SK-N-SH (cell line): ENCODE data around the gene NYAP2.

Experiments
- CHD2 ChIP-seq: fragments of 150-350 bp; IDR thresholded peaks from 2 replicates; pipeline ENCODE4 v1.6.1; 2018; ENCODE audit warnings: low read length; ENCODE audit not compliant: partially characterized antibody
- MXI1 ChIP-seq: IDR thresholded peaks from 2 replicates; pipeline ENCODE4 v1.6.1; 2012; ENCODE audit warnings: mild to moderate bottlenecking, low read depth, low read length, improper control_type of control experiment
- TF ChIP-seq, protein P1 (sequence below): IDR thresholded peaks from 2 replicates; pipeline ENCODE4 v1.6.1; 2012; ENCODE audit warnings: mild to moderate bottlenecking, low read depth, low read length, moderate library complexity
- TF ChIP-seq, protein P2 (sequence below): fragments of 150-350 bp; IDR thresholded peaks from 2 replicates; pipeline ENCODE4 v1.6.1; 2017; ENCODE audit warnings: antibody characterized with exemption, low read length, low read depth, borderline replicate concordance
- TF ChIP-seq, protein P3 (sequence below): IDR thresholded peaks from 2 replicates; pipeline ENCODE4 v1.4.0; 2012; ENCODE audit warnings: low read depth

DNA sequence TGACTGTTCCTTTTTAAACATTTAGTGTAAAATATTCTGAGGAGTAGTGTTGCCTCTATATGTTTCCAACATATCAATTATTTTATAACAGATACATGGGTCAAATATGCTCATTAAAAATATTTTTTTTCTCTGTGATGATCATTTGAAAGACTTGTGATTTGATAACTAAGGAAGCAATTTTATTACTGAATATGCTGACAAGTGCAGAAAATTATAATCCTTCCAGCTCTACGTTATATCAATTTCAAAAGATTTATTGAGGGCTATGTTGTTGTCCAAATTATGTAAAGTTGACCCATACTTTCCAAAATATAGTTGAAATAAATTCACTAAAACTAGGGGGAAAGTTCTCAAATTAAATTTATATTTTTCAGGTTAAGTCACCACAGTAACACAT, 290.6 kb downstream of the NYAP2 start:
- TF ChIP-seq CHD2, result no peak
- TF ChIP-seq, protein P1, sequence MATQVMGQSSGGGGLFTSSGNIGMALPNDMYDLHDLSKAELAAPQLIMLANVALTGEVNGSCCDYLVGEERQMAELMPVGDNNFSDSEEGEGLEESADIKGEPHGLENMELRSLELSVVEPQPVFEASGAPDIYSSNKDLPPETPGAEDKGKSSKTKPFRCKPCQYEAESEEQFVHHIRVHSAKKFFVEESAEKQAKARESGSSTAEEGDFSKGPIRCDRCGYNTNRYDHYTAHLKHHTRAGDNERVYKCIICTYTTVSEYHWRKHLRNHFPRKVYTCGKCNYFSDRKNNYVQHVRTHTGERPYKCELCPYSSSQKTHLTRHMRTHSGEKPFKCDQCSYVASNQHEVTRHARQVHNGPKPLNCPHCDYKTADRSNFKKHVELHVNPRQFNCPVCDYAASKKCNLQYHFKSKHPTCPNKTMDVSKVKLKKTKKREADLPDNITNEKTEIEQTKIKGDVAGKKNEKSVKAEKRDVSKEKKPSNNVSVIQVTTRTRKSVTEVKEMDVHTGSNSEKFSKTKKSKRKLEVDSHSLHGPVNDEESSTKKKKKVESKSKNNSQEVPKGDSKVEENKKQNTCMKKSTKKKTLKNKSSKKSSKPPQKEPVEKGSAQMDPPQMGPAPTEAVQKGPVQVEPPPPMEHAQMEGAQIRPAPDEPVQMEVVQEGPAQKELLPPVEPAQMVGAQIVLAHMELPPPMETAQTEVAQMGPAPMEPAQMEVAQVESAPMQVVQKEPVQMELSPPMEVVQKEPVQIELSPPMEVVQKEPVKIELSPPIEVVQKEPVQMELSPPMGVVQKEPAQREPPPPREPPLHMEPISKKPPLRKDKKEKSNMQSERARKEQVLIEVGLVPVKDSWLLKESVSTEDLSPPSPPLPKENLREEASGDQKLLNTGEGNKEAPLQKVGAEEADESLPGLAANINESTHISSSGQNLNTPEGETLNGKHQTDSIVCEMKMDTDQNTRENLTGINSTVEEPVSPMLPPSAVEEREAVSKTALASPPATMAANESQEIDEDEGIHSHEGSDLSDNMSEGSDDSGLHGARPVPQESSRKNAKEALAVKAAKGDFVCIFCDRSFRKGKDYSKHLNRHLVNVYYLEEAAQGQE, result no peak
- no peak for TF ChIP-seq MXI1
- TF ChIP-seq, protein P2, sequence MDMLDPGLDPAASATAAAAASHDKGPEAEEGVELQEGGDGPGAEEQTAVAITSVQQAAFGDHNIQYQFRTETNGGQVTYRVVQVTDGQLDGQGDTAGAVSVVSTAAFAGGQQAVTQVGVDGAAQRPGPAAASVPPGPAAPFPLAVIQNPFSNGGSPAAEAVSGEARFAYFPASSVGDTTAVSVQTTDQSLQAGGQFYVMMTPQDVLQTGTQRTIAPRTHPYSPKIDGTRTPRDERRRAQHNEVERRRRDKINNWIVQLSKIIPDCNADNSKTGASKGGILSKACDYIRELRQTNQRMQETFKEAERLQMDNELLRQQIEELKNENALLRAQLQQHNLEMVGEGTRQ, result no peak
- TF ChIP-seq, protein P3, sequence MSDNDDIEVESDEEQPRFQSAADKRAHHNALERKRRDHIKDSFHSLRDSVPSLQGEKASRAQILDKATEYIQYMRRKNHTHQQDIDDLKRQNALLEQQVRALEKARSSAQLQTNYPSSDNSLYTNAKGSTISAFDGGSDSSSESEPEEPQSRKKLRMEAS, result no peak
